ENCODE data around the gene CDH4.

CDH4 gene

GRCh38 chr20:61880706-61881105 lies 628.6 kb downstream of the CDH4 start:
- DNase-seq (ENCODE audit: low read depth) = no peak

GRCh38 chr20:61881416-61881815 lies 629.4 kb downstream of the CDH4 start:
- DNase-seq (ENCODE audit: low read depth) = no peak

- no peak for DNase-seq (ENCODE audit: low read depth)
These were observed 629.8 kb downstream of the CDH4 start for GRCh38 chr20:61881861-61882260.

- DNase-seq (ENCODE audit: low read depth) = no peak
These were observed 630.9 kb downstream of the CDH4 start for GRCh38 chr20:61882716-61883615.

GRCh38 chr20:61883857-61884393 lies 631.9 kb downstream of the CDH4 start:
- DNase-seq (ENCODE audit: low read depth) = no peak

- DNase-seq (ENCODE audit: low read depth) = no peak
These were observed 632.7 kb downstream of the CDH4 start for GRCh38 chr20:61884571-61885389.

- DNase-seq (ENCODE audit: low read depth) = no peak
These were observed 634.0 kb downstream of the CDH4 start for GRCh38 chr20:61885759-61886715.

- peak; percentile 44 for DNase-seq (ENCODE audit: low read depth)
These were observed 634.9 kb downstream of the CDH4 start for GRCh38 chr20:61886721-61887595.

GRCh38 chr20:61887596-61888093 lies 635.6 kb downstream of the CDH4 start:
- DNase-seq (ENCODE audit: low read depth) = no peak

GRCh38 chr20:61888101-61888865 lies 636.2 kb downstream of the CDH4 start:
- DNase-seq (ENCODE audit: low read depth) = no peak

- DNase-seq (ENCODE audit: low read depth) = no peak
These were observed 637.6 kb downstream of the CDH4 start for GRCh38 chr20:61889659-61890058.

- no peak for DNase-seq (ENCODE audit: low read depth)
These were observed 638.1 kb downstream of the CDH4 start for GRCh38 chr20:61890210-61890609.

- no peak for DNase-seq (ENCODE audit: low read depth)
These were observed 639.4 kb downstream of the CDH4 start for GRCh38 chr20:61891476-61891875.

- peak; percentile 13 for DNase-seq (ENCODE audit: low read depth)
These were observed 640.0 kb downstream of the CDH4 start for GRCh38 chr20:61891916-61892649.

GRCh38 chr20:61895016-61895415 lies 643.0 kb downstream of the CDH4 start:
- DNase-seq (ENCODE audit: low read depth) = no peak

GRCh38 chr20:61895686-61896057 lies 643.6 kb downstream of the CDH4 start:
- DNase-seq (ENCODE audit: low read depth) = no peak

- peak; percentile 62 for DNase-seq (ENCODE audit: low read depth)
These were observed 644.2 kb downstream of the CDH4 start for GRCh38 chr20:61896058-61896961.
